ENCODE measurements around the gene KLRF1. TPM values are rescaled to one million over a fixed set of nuclear protein-coding genes. Genes with fewer than 3 reads are reported as not detected.

KLRF1 gene
- total RNA-seq, 1 experiment from 2014 or later = not detected

DNA sequence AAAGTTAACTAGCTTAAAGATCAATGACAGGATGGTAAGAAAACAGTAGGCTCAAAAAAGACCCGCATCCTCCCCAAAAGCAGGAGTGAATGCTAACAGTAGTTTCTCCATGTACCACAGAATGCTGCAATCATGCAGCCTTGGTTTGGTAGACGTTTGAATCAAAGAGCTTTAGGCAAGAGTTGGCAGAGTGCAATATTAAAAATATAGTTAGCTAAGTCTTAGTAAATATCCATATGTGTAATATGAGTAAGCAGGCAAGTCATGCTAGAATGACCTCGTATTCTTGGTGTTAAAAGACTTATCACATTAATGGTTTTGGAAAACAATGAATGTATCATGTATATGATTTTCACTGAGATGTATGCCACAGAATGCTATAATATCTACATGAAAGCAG, 18.8 kb upstream of the KLRF1 start:
- no peak for DNase-seq (ENCODE audit: low read depth)

DNA sequence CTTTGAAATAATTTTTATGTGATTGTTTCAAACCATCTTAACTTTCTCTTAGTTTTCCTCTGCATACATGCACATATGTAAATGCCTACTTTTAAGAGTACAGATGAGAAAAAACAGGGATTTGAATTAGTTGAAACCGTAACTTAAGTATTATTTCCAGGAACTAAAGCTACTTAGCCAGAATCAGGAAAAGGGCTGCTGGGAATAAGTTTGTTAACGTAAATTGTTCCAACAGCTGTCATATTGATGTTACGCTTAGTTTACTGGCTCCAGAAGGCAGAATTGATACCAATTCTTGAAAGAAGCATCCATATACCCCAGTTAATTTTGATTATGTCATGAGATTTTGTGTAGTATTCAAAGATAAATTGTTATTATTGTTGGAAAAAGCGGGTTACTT, 17.9 kb upstream of the KLRF1 start:
- DNase-seq (ENCODE audit: low read depth) = no peak

DNA sequence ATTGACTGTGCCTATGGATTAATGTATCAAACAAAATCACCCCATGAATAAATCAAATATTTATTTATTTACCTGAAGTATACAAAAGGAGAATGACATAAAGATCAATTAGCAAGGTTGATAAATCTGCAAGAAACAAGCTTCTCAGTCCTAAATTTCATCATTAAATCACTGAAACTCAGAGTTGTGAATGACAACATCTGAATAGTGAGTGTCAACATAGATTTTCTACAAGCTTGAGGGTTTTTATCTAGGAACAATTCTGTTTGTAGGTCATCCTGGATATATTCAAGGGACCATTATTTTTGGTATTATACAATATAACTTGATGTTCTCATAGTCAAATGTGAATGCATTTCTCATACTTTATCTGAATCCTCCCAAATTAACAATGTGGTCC, 17.4 kb upstream of the KLRF1 start:
- no peak for DNase-seq (ENCODE audit: low read depth)

DNA sequence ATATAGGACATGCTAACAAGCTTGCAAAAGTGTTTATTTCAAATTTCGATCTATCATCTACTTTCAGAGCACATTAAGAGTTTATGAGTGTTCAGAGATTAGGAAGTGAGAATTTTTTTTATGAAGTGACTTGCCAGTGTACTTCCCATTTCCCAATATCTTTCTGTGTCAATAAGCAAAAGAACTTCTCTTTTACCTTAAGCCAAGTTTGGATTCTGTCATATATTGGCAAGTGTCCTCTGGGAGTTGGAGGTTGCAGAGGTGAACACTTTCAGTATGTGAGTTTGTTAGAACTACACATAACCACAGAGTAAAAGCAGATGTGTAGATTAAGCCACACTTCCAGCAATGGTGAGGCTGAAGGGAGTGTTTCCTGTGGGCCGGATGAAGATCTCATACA, 16.6 kb upstream of the KLRF1 start:
- no peak for DNase-seq (ENCODE audit: low read depth)

GRCh38 chr12:9811621-9812020, 15.7 kb upstream of the KLRF1 start:
- no peak for DNase-seq (ENCODE audit: low read depth)

- DNase-seq (ENCODE audit: low read depth) = peak; percentile 78
Observed at GRCh38 chr12:9813821-9814798, 13.2 kb upstream of the KLRF1 start.

GRCh38 chr12:9820281-9820930, 6.9 kb upstream of the KLRF1 start:
- no peak for DNase-seq (ENCODE audit: low read depth)

- no peak for DNase-seq (ENCODE audit: low read depth)
Observed at GRCh38 chr12:9829483-9829882, 2.2 kb downstream of the KLRF1 start.

GRCh38 chr12:9829982-9830381, 2.7 kb downstream of the KLRF1 start:
- DNase-seq (ENCODE audit: low read depth) = no peak

- DNase-seq (ENCODE audit: low read depth) = no peak
Observed at GRCh38 chr12:9831720-9832119, 4.4 kb downstream of the KLRF1 start.

- no peak for DNase-seq (ENCODE audit: low read depth)
Observed at GRCh38 chr12:9843407-9843806, 16.1 kb downstream of the KLRF1 start.

DNA sequence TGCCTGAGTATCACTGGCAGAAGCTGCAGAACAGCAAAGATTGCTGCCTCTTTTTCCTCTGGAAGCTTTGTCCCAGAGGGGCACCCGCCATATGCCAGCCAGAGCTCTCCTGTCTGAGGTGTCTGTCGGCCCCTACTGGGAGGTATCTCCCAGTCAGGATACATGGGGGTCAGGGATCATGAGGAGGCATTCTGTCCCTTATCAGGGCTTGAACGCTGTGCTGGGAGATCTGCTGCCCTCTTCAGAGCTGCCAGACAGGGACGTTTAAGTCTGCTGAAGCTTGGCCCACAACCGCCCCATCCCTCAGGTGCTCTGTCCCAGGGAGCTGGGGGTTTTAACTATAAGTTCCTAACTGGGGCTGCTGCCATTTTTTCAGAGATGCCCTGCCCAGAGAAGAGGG, 21.6 kb downstream of the KLRF1 start:
- no peak for DNase-seq (ENCODE audit: low read depth)

DNA sequence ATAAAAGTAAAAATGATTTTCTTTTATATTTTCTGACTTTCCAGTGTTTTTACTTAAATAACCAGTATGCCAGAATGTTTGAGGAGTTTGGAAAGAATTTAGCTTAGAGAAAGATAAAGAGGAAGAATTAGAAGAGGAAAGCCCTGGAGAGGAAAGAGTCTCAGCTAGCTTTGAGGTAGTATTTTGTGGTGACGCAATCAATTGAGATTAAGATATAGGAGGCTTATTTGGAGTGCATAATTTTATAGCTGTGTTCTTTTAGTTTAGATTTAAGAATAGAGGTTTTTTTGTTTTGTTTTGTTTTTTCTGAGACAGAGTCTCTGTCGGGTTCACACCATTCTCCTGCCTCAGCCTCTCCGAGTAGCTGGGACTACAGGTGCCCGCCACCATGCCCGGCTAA, 23.8 kb downstream of the KLRF1 start:
- DNase-seq (ENCODE audit: low read depth) = no peak

- DNase-seq (ENCODE audit: low read depth) = no peak
Observed at GRCh38 chr12:9851927-9852326, 24.6 kb downstream of the KLRF1 start.

DNA sequence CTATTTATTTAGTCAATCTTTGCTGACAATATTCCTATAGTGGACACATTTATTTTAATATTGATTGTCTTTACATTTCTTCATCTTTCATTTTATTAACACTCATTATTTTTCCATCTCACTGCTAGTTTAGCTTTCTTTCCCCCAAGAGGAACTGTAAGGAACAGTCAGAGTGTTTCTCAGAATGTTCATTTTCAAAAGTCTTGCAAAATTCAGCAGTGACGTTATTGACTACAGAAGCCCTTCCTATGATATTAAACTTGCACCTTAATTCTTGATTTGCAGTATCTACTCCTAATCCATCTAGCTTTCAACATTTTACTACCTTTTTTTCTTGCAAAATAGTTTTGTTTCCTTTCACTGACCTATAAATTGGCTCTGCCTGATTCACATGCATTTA, 28.9 kb downstream of the KLRF1 start:
- no peak for DNase-seq (ENCODE audit: low read depth)

DNA sequence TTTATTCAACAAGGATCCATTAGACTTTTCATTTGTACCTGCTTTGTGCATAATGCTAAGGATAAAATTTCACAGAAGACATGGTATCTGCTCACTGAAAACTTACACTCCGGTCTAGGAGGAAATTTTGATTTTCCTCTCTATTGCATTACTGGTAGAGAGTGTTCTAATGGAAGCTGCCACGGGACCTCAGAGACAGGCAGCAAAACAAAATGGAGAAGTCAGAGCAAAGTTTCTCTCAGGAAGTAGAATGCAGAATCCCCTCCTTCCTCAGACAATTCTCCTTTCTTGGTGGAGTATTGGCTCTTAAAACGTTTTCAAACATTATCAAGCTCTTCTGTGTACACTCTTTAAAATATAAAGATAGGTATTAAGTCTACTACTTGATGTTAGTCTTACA, 29.6 kb downstream of the KLRF1 start:
- DNase-seq (ENCODE audit: low read depth) = no peak

GRCh38 chr12:9858135-9858534, 30.9 kb downstream of the KLRF1 start:
- no peak for DNase-seq (ENCODE audit: low read depth)

- no peak for DNase-seq (ENCODE audit: low read depth)
Observed at GRCh38 chr12:9864913-9865675, 37.8 kb downstream of the KLRF1 start.

DNA sequence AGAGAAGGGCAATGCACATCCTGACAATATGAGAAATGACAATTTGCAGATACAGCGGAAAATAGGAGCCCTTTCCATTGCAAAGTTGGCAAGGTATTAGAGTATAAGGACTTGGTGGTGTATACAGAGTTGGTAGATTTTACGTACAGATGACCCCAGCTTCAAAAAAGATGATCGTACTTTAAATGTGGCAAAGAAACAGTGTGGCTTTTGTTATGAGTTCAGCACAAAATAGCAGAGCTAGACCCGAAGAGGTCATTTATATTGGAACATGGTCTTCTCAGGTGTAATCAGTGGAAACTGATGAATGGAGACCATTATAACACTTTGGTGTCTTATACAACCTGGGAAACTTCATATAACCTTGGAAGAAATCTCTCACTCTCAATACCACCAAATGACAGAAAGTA, 39.6 kb downstream of the KLRF1 start:
- no peak for DNase-seq (ENCODE audit: low read depth)

- DNase-seq (ENCODE audit: low read depth) = no peak
Observed at GRCh38 chr12:9867531-9867930, 40.2 kb downstream of the KLRF1 start.

GRCh38 chr12:9868311-9868801, 41.1 kb downstream of the KLRF1 start:
- no peak for DNase-seq (ENCODE audit: low read depth)

GRCh38 chr12:9868951-9869306, 41.6 kb downstream of the KLRF1 start:
- no peak for DNase-seq (ENCODE audit: low read depth)

Measured in HT1080 (cell line).